NCI-H1694 (cell line): Measurements from ENCODE around the gene DOK5.

Experiments used
- DNase-seq: peaks from one replicate; lab custom pipeline; 2025; lab: John Stamatoyannopoulos, UW

Gene DOK5

DNA sequence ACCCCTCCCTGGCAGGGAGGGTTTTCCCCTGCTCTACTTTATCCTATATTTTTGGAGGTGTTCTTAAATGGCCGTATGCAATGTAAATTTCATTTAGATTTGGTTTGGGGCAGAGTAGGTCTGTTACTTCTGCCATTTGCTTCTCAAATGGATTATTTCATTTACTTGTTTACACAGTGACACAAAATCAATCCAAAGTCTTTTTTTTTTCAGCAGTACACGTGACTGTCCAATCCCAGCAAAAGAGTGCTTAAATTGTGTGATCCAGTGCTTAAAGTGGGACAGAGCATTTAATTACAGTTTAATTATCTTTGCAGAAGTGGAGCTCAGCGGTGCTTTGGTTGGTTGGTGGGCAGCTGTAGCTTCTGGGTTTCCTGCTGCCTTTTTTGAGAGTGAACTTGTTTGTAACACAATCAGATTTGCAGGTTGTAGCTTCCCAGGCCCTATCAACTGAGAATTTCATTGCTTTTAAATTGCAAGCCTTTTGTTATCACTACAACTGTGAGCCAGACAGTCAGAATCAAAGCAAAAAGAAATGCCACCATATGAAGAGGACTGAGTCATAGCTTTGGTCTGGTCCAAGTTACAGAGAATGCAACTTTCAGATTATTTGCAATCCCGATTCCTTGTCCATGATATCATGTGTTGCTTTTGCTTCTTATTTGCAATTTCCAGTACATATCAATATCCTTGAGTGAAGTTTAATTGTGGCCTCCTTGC is 216.9 kb downstream of the DOK5 start:
- no peak for DNase-seq

DNA sequence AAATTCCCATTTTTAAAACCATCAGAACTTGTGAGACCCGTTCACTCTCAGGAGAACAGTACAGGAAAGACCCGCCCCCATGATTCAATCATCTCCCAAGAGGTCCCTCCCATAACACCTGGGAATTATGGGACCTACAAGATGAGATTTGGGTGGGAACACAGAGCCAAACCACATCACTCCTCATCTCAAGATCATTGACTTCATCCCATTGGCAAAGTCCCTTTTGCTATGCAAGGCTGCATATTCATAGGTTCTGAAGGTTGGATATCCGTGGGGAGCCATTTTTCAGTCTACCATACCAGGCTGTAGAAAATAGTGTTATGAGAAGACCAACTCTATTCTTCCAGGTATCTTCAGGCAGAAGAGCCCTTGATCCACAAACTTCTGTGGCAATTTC is 219.1 kb downstream of the DOK5 start:
- DNase-seq: no peak

- no peak for DNase-seq
Measured at GRCh38 chr20:54698373-54698772, 223.0 kb downstream of the DOK5 start.
